NB4 (cell line): ENCODE results near the gene LYST.

Source experiments
- CTCF ChIP-seq: IDR thresholded peaks from one replicate; pipeline ENCODE4 v1.5.1; 2012; ENCODE audit warnings: low read depth, low read length
- MAX ChIP-seq: IDR thresholded peaks from 2 replicates; pipeline ENCODE4 v1.6.1; 2011; ENCODE audit warnings: low read depth, low read length
- MYC ChIP-seq: IDR thresholded peaks from 2 replicates; pipeline ENCODE4 v1.6.1; 2011; ENCODE audit warnings: low read depth, low read length
- POLR2A ChIP-seq: IDR thresholded peaks from 2 replicates; pipeline ENCODE4 v1.6.1; 2011; ENCODE audit warnings: mild to moderate bottlenecking; ENCODE audit not compliant: insufficient read length; ENCODE audit errors: extremely low read depth

- TF ChIP-seq POLR2A (no peak), CTCF (no peak), MAX (no peak), MYC (no peak)
Measured at GRCh38 chr1:235637756-235638534, 228.8 kb downstream of the LYST start.
